KOPT-K1 (cell line): ENCODE measurements around the gene UGDH.
"Not testable (repeated sequence)": the region's sequence is repeated elsewhere in the genome, so short reads cannot be mapped to it uniquely, and the experiment has no call there.

Experiments used
- H3K27ac ChIP-seq: fragments of 200-600 bp; sonication (generic); 2 replicates; pipeline ENCODE4 v1.5.1; 2016; ENCODE audit warnings: antibody characterized with exemption, mild to moderate bottlenecking, low read depth, low read length; ENCODE audit not compliant: poor library complexity, severe bottlenecking
- H3K36me3 ChIP-seq: fragments of 200-600 bp; sonication (generic); 2 replicates; pipeline ENCODE4 v1.5.1; 2017; ENCODE audit warnings: antibody characterized with exemption, mild to moderate bottlenecking, low read length, moderate library complexity; ENCODE audit not compliant: insufficient read depth
- H3K9me3 ChIP-seq: fragments of 200-600 bp; sonication (generic); 2 replicates; pipeline ENCODE4 v1.5.1; 2017; ENCODE audit warnings: antibody characterized with exemption, low read length, mild to moderate bottlenecking; ENCODE audit not compliant: insufficient read depth, poor library complexity, severe bottlenecking

The UGDH gene

GRCh38 chr4:39542611-39543012 lies 15.4 kb upstream of the UGDH start:
- Histone ChIP-seq H3K9me3 (peaks cover 5% of the 10 kb centered on the region), H3K27ac (no peak overlapping the region), H3K36me3 (no peaks in the 10 kb centered on the region)

- no peak overlapping the region for H3K27ac ChIP-seq
Observed at GRCh38 chr4:39541987-39542610, 14.9 kb upstream of the UGDH start.

GRCh38 chr4:39539089-39539611 lies 11.9 kb upstream of the UGDH start:
- Histone ChIP-seq H3K36me3 (no peaks in the 10 kb centered on the region), H3K27ac (no peak overlapping the region), H3K9me3 (peaks cover 5% of the 10 kb centered on the region)

More at GRCh38 chr4:39541987-39542610, 14.9 kb upstream of the UGDH start:
- no peaks in the 10 kb centered on the region for H3K36me3 ChIP-seq
- peaks cover 5% of the 10 kb centered on the region for H3K9me3 ChIP-seq

GRCh38 chr4:39533541-39533940 lies 6.3 kb upstream of the UGDH start:
- no peaks in the 10 kb centered on the region for H3K36me3 ChIP-seq

GRCh38 chr4:39532237-39532636 lies 5.0 kb upstream of the UGDH start:
- H3K9me3 ChIP-seq: peaks cover 37% of the 10 kb centered on the region
- H3K36me3 ChIP-seq, H3K27ac ChIP-seq: not testable (repeated sequence)

More at GRCh38 chr4:39533541-39533940, 6.3 kb upstream of the UGDH start:
- no peak overlapping the region for H3K27ac ChIP-seq
- H3K9me3 ChIP-seq: peaks cover 37% of the 10 kb centered on the region

GRCh38 chr4:39530682-39531081 lies 3.4 kb upstream of the UGDH start:
- H3K9me3 ChIP-seq: peaks cover 37% of the 10 kb centered on the region
- no peaks in the 10 kb centered on the region for H3K36me3 ChIP-seq
- no peak overlapping the region for H3K27ac ChIP-seq

GRCh38 chr4:39529534-39529933 lies 2.3 kb upstream of the UGDH start:
- Histone ChIP-seq H3K36me3 (no peaks in the 10 kb centered on the region), H3K9me3 (peaks cover 37% of the 10 kb centered on the region), H3K27ac (no peak overlapping the region)

GRCh38 chr4:39528061-39528465 lies 824 bp upstream of the UGDH start:
- H3K9me3 ChIP-seq: peaks cover 31% of the 10 kb centered on the region
- H3K27ac ChIP-seq: no peak overlapping the region
- H3K36me3 ChIP-seq: no peaks in the 10 kb centered on the region

GRCh38 chr4:39526765-39527295 lies 409 bp downstream of the UGDH start:
- H3K9me3 ChIP-seq: peaks cover 19% of the 10 kb centered on the region
- peak overlapping the region; percentile 23 for H3K27ac ChIP-seq
- no peaks in the 10 kb centered on the region for H3K36me3 ChIP-seq

- no peaks in the 10 kb centered on the region for H3K36me3 ChIP-seq
- peak overlapping the region; percentile 23 for H3K27ac ChIP-seq
Observed at GRCh38 chr4:39525822-39526690, 1.2 kb downstream of the UGDH start.

GRCh38 chr4:39524161-39524957 lies 2.9 kb downstream of the UGDH start:
- H3K27ac ChIP-seq: no peak overlapping the region

More at GRCh38 chr4:39525822-39526690, 1.2 kb downstream of the UGDH start:
- peaks cover 11% of the 10 kb centered on the region for H3K9me3 ChIP-seq

GRCh38 chr4:39522068-39522467 lies 5.2 kb downstream of the UGDH start:
- H3K27ac ChIP-seq: no peak overlapping the region
- no peaks in the 10 kb centered on the region for H3K9me3 ChIP-seq

More at GRCh38 chr4:39524161-39524957, 2.9 kb downstream of the UGDH start:
- Histone ChIP-seq H3K36me3 (no peaks in the 10 kb centered on the region), H3K9me3 (no peaks in the 10 kb centered on the region)

GRCh38 chr4:39521253-39521919 lies 5.9 kb downstream of the UGDH start:
- H3K27ac ChIP-seq: no peak overlapping the region
- no peaks in the 10 kb centered on the region for H3K9me3 ChIP-seq
- H3K36me3 ChIP-seq: no peaks in the 10 kb centered on the region

More at GRCh38 chr4:39522068-39522467, 5.2 kb downstream of the UGDH start:
- no peaks in the 10 kb centered on the region for H3K36me3 ChIP-seq

GRCh38 chr4:39518484-39518883 lies 8.8 kb downstream of the UGDH start:
- H3K9me3 ChIP-seq: no peaks in the 10 kb centered on the region
- H3K36me3 ChIP-seq: no peaks in the 10 kb centered on the region
- no peak overlapping the region for H3K27ac ChIP-seq
